ENCODE data around the gene ZMYND8.

GRCh38 chr20:47392721-47393073 is 36.2 kb upstream of the ZMYND8 start:
- TF ChIP-seq CTCF (IDR thresholded peaks at IDR 0.05) (no peak), POLR2A (IDR thresholded peaks at IDR 0.05) (no peak)

Data from Peyer's patch (tissue), 4 donors.